ELF-1 (cell line): ENCODE data around the gene HNRNPA1.
"Not testable (repeated sequence)": the region's sequence is repeated elsewhere in the genome, so short reads cannot be mapped to it uniquely, and the experiment has no call there.

ENCODE experiments used
- DNase-seq: peaks from one replicate; pipeline ENCODE4 v3.0.0-alpha.2; 2016; ENCODE audit warnings: low read depth, low spot score

HNRNPA1 gene

DNA sequence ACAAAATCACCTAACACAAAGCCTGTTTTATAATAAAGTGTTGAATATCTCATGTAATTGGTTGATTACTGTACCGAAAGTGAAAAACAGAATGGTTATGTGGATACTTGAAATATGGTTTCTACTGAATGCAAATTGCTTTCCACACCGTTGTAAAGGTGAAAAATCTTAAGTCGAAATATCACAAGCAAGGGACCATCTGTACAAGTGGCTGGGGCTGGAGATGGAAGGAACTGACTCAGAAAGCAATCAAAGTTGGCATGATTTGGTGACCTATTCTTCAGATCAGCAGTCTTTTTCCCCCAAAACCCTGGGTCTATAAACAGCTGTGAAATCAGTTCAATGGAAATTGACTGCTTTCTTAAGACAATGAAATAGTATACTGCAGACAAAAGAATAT lies 4.2 kb upstream of the HNRNPA1 start:
- no peak for DNase-seq

DNA sequence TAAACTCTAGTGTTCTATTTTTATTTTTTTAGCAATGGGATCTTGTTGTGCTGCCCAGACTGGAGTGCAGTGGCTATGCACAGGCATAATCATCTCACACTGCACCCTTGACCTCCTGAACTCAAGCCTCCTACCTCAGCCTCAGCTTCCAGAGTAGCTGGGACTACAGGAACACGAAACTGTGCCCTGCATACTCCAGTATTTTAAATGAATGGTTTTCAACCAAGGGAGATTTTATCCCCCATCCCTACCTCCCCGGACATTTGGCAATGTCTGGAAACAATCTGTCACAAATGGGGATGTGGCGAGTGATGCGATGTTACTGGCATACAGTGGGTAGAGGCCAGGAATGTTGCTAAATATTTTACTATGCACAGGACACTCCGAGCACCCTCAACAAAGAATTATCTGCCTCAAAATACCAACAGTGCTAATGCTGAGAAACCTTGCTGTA lies 2.7 kb upstream of the HNRNPA1 start:
- DNase-seq = no peak

DNA sequence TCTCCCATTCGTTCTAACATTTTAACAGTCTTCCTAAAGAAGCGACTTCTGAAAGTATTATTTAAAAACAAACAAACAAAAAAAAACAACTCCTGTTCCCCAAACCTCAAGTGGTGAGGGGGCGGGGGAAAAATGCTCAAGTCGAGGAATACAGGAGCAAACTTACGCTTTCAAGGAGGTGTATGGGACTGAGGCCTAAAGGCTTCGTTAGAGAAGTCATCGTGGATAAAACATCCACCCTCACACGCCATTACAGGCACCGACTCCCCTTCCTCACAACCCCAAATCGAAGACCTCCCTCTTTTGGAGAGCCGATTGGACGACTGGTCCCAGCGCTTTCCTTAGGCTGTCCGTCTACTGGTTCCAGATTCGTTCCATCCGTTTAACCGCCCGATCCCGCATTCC lies 1.3 kb upstream of the HNRNPA1 start:
- no peak for DNase-seq

DNA sequence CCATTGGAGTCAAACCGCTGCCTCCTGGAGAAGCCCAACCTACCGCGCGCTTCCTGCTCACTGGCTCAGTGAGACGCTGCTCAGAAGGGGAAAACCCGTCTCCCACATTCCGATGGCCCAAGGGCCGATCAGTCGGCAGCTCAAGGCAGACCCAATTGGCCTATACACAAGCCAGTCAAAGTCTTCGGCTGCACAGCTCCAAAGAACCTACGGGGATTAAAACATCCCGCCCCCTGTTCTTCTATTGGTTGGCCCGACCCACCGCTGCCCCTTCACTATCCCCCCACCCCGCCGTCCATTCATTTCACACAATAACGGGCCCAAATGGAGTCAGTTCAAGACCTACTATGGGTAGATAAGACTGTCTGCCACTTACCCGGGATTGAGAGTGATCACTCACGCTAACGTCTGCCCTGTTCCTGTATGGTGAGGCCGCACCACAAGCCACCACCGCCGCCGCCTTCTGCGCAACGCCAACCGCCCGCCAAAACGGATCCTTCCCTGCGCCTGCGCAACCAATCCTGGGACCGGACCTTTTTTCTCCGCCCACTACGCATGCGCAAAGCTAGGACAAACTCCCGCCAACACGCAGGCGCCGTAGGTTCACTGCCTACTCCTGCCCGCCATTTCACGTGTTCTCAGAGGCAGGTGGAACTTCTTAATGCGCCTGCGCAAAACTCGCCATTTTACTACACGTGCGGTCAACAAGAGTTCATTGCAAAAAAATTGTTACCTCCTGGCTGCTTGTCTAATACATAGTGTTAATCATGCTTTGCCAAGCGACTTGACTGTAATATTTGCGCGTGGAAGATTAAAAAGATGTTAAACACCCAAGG lies 676 bp upstream of the HNRNPA1 start, which contains the start of gene CBX5:
Gene CBX5 (minus strand): TSS at position 491 of the 836 bp plus-strand sequence. CDS start 22,472 bp downstream, outside the sequence.
- peak; percentile 99 for DNase-seq

- DNase-seq = not testable (repeated sequence)
Measured at GRCh38 chr12:54281261-54281638, 724 bp downstream of the HNRNPA1 start.

- DNase-seq = not testable (repeated sequence)
Measured at GRCh38 chr12:54281694-54282093, 1.2 kb downstream of the HNRNPA1 start.

- DNase-seq = no peak
Measured at GRCh38 chr12:54282949-54283593, 2.5 kb downstream of the HNRNPA1 start.

DNA sequence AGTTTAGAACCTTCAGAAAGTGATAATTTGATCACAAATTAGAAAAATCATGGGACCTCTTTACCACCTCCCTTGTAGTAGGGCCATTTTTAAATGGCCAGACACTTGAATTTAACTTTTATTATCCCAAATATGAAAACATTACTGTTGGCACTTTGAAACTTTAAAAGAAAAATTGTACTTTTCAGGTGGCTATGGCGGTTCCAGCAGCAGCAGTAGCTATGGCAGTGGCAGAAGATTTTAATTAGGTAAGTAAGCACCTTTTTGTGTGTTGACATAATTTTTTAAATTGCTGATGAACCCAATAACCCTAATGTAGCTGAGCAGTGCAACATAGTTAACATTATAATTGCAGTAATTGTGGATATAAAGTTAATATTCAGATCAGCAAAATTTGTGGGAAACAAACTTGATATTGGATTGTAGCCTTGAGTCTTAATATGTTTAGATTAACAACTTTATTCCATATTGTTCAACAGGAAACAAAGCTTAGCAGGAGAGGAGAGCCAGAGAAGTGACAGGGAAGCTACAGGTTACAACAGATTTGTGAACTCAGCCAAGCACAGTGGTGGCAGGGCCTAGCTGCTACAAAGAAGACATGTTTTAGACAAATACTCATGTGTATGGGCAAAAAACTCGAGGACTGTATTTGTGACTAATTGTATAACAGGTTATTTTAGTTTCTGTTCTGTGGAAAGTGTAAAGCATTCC lies 3.7 kb downstream of the HNRNPA1 start:
- DNase-seq = not testable (repeated sequence)

DNA sequence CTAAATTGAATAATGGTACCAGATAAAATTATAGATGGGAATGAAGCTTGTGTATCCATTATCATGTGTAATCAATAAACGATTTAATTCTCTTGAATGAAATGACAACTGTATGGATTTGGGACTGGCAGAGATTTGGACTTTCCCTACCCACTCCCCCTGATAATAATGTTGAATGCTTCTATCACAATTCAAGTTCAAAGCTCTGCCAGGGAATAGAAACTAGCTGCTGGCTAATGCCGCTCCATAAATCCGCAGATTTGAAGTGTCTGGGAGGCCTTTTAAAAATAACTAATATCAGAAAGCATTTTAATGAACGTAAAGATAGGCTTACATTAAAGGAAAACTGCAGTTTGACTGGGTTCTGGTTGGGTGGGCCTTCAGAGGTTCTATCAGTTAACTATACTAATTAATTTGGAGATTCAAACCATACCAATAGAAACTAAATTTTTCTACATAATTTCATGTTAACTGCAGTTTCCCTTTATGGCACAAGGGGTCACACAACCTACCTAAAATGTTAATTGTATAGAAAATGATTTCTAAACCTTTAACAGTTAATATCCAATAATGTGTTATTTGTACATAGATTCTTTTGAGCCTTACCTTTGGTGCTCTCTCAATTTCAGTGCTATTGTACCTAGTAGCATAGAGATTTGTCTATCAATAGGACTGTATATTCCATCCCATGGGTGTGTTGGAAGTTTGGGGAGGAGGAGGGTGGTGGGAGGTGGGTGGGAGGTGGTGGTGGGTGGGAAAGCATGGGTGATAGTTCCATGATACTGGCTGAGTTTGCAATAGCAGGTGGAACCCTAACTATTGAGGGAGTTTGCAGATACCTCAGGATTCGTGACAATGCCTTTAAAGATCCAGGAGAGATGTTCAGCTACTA lies 4.9 kb downstream of the HNRNPA1 start:
- no peak for DNase-seq

DNA sequence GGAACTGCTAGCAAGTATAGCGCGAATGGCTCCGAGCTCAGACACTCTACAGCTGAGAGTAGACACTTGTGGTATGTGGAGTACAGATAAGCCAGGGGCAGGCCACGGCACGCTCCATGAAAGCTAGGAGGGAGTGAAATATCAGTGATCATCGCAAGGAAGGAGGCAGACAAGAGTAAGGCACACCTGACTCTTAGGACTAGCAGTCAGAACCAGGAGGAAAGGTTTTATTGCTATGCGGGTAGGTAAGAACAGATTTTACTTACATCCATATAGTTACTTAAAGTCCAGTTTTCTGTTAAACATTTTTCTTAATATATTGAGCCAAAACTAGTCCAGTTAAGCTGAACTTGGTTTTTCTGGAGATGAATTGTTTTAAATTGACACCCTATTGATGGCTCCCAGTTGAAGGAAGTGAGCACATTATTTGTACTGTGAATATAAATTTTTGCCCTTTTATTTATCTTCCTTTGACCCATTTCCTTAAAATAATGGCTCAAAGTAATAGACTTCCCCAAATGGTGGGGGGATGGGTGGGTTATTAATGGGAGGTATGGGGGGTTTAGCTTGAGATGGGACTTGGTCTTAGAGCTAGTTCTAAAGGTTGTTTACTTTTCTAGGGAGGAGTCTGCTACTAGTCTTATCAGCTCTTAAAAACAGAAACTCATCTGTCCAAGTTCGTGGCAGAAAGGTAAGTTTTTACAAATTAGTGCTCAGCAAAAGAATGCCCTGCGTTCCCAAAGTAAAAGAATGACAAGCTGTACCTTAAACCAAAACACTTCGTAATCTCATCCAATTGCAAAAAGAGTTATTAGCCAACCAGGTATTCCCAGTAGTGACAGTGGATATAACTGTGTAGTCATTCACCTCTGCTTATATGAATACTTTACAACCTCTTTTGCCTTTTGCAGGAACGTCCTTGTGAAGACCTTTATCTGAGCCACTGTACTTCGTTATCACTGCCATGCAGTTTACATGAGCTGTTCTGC lies 5.8 kb downstream of the HNRNPA1 start:
- no peak for DNase-seq

GRCh38 chr12:54287261-54288157 lies 7.0 kb downstream of the HNRNPA1 start:
- DNase-seq = peak; percentile 59

DNA sequence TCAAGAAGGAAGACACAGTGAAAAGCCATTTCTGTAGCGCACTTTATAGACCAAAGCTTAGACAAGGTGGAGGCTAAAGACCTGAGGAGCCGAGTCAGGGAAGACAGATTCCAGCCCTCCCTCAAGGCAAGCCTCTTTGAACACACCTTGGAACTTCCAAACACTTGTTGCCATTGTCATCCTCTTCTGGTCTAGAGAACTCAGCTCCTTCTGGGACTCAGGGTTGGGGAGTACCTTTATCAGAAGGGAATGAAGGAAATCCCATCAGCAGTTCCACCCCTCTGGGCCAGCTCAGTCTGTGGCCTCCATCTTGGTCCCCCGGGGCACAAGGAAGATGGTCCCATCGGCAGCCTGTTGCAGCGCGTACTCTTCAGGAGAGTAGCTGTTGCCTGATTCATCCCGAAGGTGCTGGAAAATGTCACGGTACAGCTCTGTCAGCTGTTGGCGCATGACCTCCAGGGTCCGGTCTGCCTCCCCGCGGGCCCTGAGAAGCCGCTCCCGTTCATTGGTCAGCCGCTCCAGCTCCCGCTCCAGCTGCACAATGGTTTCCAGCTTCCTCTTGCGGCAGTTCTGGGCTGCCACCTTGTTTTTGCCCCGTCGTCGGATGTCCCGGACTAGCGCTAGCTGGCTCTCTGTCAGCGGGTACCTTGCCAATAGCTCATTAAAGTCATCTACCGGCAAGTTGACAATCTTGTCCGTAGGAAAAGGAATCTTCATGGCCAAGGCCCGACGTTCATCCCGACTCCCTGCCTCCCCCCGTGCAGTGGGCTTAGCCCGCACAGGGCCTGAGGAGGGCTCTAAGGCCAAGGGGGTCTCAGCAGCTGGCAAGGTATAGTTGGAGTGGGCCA lies 11.8 kb downstream of the HNRNPA1 start:
- DNase-seq = no peak

- DNase-seq = no peak
Measured at GRCh38 chr12:54292931-54293241, 12.4 kb downstream of the HNRNPA1 start.

DNA sequence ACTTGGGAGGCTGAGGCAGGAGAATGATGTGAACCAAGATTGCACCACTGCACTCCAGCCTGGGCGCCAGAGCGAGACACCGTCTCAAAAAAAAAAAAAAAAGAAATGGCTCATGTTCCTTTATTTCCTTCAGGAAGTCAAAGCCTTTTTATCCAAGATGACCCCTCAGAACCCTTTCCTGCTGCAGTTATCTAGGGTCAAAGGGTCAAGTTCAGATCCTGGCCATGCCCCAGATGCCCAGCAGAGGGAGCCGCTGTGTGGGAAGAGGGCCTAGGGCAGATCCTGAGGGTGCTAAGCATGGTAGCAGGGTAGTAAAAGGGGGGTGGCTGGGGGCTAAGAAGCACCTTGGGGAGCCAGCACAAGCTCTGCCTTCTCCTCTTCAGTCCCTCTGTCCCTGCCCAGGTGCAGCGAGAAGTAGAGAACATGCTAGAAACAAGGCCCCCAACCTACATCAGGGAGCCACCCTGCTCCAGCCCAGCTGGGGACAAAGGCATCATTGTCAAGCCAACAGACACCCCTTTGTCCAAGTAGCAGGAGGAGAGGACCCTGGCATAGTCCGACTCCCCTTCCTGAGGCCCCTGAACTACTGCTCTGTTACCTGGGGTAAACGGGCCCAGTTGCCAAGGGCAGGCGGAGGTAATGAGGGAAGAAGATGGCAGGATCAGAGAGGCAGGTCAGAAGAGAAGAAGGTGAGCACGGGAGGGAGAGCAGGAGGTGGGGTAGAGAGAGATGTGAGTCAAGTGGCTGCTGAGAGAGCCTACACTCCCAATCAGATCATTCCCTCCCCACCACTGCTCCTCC lies 13.8 kb downstream of the HNRNPA1 start:
- peak; percentile 83 for DNase-seq

- no peak for DNase-seq
Measured at GRCh38 chr12:54294953-54295566, 14.5 kb downstream of the HNRNPA1 start.

GRCh38 chr12:54296393-54297099 lies 16.0 kb downstream of the HNRNPA1 start:
- no peak for DNase-seq
